Spleen (tissue), 7 donors: ENCODE data around the gene CEP170B.

ENCODE experiments used
- CTCF ChIP-seq, 11 experiments: fragments of 200-600 bp in 7 of 11; fragments of 450-650 bp in 4 of 11; sonication (generic) in 4 of 11; IDR thresholded peaks in 8 of 11; conservative IDR thresholded peaks in 3 of 11; 1 replicate in 7 of 11; 2 replicates in 4 of 11; pipeline versions ENCODE4 v1.4.0 to v1.8.0; 2016 to 2021; ENCODE audit warnings: antibody characterized with exemption in 11 of 11, inconsistent platforms in 4 of 11, mild to moderate bottlenecking in 1 of 11
- POLR2AphosphoS5 ChIP-seq, 3 donors: sonication (generic); formaldehyde crosslinking; IDR thresholded peaks; one replicate each; pipeline ENCODE4 v1.5.1; 2017; ENCODE audit warnings: antibody characterized with exemption in 3 of 3
- donor health status: DM: no; HTN: no; CAD: no; lungs with moderate emphysema.
- donor health status: DM: no; HTN: no; CAD: no.
- donor health status: DM: no; HTN: no; CAD: no.

- TF ChIP-seq CTCF (IDR thresholded peaks at IDR 0.05 in 8 of 11, conservative IDR thresholded peaks at IDR 0.05 in 3 of 11), result no peak
- TF ChIP-seq POLR2AphosphoS5 (IDR thresholded peaks at IDR 0.05), result no peak
Measured at GRCh38 chr14:104894331-104895206, 29.5 kb downstream of the CEP170B start.
